GM12878 (cell line): ENCODE data around the gene SESN1. TPM values are rescaled to one million over a fixed set of nuclear protein-coding genes. Genes with fewer than 3 reads are reported as not detected.

Experiments used
- ATAC-seq: fragments of 200-7000 bp; cut with Tn5 transposase; 3 replicates; pipeline ENCODE4 v1.9.1; 2020; ENCODE audit warnings: mild to moderate bottlenecking, moderate library complexity
- BruUV-seq: library from RNA; stranded (reverse); fragments of 400-500 nt; replicated peaks from 2 replicates; lab custom pipeline; 2021; lab: Mats Ljungman, UMichigan
- CTCF ChIA-PET: fragments of 300-600 bp; sonication (Branson Sonifier 250); formaldehyde crosslinking; extraction: SDS; loops from one replicate; lab custom pipeline; 2021; ENCODE audit warnings: inconsistent platforms; lab: Yijun Ruan, JAX
- POLR2A ChIA-PET: fragments of 350-600 bp; formaldehyde crosslinking; extraction: SDS; loops from one replicate; lab custom pipeline; 2021; ENCODE audit warnings: inconsistent platforms; lab: Charles Lee
- RAD21 ChIA-PET: fragments of 300-600 bp; sonication (Branson Sonifier 250); formaldehyde crosslinking; loops from one replicate; lab custom pipeline; 2023; ENCODE audit warnings: antibody characterized with exemption; ENCODE audit not compliant: unreplicated experiment; lab: Charles Lee
- SMC1A ChIA-PET: fragments of 300-600 bp; sonication (Branson Sonifier 250); formaldehyde crosslinking; loops from one replicate; lab custom pipeline; 2023; ENCODE audit not compliant: unreplicated experiment, uncharacterized antibody; lab: Charles Lee
- DNase-seq: peaks from one replicate; pipeline ENCODE4 v3.0.0-alpha.2; 2011; ENCODE audit warnings: low read depth, low spot score
- FAIRE-seq: peaks from 3 replicates; lab custom pipeline; 2011; peaks lifted over from hg19 to GRCh38; lab: Jason Lieb, UNC
- H2AFZ ChIP-seq: 2 replicates; pipeline ENCODE4 v1.6.0; 2011; ENCODE audit warnings: low read depth, low read length, control low read depth; ENCODE audit not compliant: control insufficient read depth
- H3K27ac ChIP-seq: 2 replicates; pipeline ENCODE4 v1.5.1; 2011; ENCODE audit warnings: control low read depth; ENCODE audit not compliant: control insufficient read depth, insufficient read depth
- H3K27me3 ChIP-seq, 2 experiments: replicated peaks in 1 of 2; 2 replicates each; pipeline versions ENCODE4 v1.6.0 to v1.6.1; 2011; ENCODE audit warnings: low read length in 1 of 2; ENCODE audit not compliant: control insufficient read depth in 2 of 2, insufficient read depth in 2 of 2
- H3K36me3 ChIP-seq, 2 experiments: 2 replicates each; pipeline ENCODE4 v1.5.1; 2011; ENCODE audit warnings: low read length in 1 of 2; ENCODE audit not compliant: control insufficient read depth in 2 of 2, insufficient read depth in 2 of 2
- H3K4me1 ChIP-seq: 2 replicates; pipeline ENCODE4 v1.6.1; 2011; ENCODE audit warnings: mild to moderate bottlenecking, low read length, moderate library complexity, mixed read lengths; ENCODE audit not compliant: control insufficient read depth, insufficient read depth
- H3K4me2 ChIP-seq: 2 replicates; pipeline ENCODE4 v1.6.0; 2011; ENCODE audit warnings: control low read depth; ENCODE audit not compliant: control insufficient read depth, insufficient read depth
- H3K4me3 ChIP-seq: fragments of 200-600 bp; sonication (generic); 2 replicates; pipeline ENCODE4 v1.5.1; 2016
- H3K79me2 ChIP-seq: 2 replicates; pipeline ENCODE4 v1.6.0; 2011; ENCODE audit warnings: low read length; ENCODE audit not compliant: control insufficient read depth, insufficient read depth
- H3K9ac ChIP-seq: 2 replicates; pipeline ENCODE4 v1.8.0; 2011; ENCODE audit warnings: low read length, control low read depth, mixed read lengths; ENCODE audit not compliant: control insufficient read depth, insufficient read depth
- H3K9me3 ChIP-seq: replicated peaks from 3 replicates; pipeline ENCODE4 v1.5.1; 2011; ENCODE audit warnings: mild to moderate bottlenecking, low read length; ENCODE audit not compliant: control insufficient read depth, insufficient read depth
- H4K20me1 ChIP-seq: 2 replicates; pipeline ENCODE4 v1.6.0; 2011; ENCODE audit not compliant: control insufficient read depth, insufficient read depth
- GABPA ChIP-seq: IDR thresholded peaks from 2 replicates; pipeline ENCODE4 v1.6.1; 2014; ENCODE audit warnings: antibody characterized with exemption, low read depth, mild to moderate bottlenecking, inconsistent platforms
- HCFC1 ChIP-seq: fragments of 150-350 bp; IDR thresholded peaks from 2 replicates; pipeline ENCODE4 v1.6.1; 2014; ENCODE audit warnings: low read length
- NR2C2 ChIP-seq: IDR thresholded peaks from 2 replicates; pipeline ENCODE4 v1.6.1; 2011; ENCODE audit warnings: borderline replicate concordance, low read depth; ENCODE audit not compliant: control insufficient read depth, insufficient read length
- PAX8 ChIP-seq: fragments of 450-650 bp; IDR thresholded peaks from 2 replicates; pipeline ENCODE4 v1.6.1; 2017; ENCODE audit warnings: mild to moderate bottlenecking, moderate library complexity
- RUNX3 ChIP-seq: IDR thresholded peaks from 2 replicates; pipeline ENCODE4 v1.6.1; 2012; ENCODE audit warnings: low read length, inconsistent platforms
- SUPT20H ChIP-seq: IDR thresholded peaks from 2 replicates; pipeline ENCODE4 v1.6.1; 2011; ENCODE audit warnings: low read depth, mild to moderate bottlenecking, low read length, moderate library complexity, borderline replicate concordance; ENCODE audit not compliant: control insufficient read depth
- WGBS: methylation state at CpG from one replicate; pipeline ENCODE4 v1.1.6; 2016; ENCODE audit warnings: low lambda C conversion rate; ENCODE audit not compliant: insufficient replicate concordance, insufficient coverage; ENCODE audit errors: missing lambda C conversion rate; 5-methylcytosine and 5-hydroxymethylcytosine counted together
- in situ Hi-C: fragments of 300-500 bp; cut with MboI; formaldehyde crosslinking; loops from 9 replicates; pipeline ENCODE4 v1.14.3; 2018; ENCODE audit warnings: mixed read lengths
- intact Hi-C: fragments of 100-400 bp; cut with micrococcal nuclease; formaldehyde crosslinking; loops from one replicate; pipeline ENCODE4 v1.14.2; 2022; ENCODE audit not compliant: unreplicated experiment
- polyA plus RNA-seq, 11 experiments: library from polyadenylated mRNA; depleted of rRNA in 4 of 11; unstranded in 6 of 11; stranded (reverse) in 5 of 11; fragments of >200 nt; fragmentation: Nextera tagmentation in 4 of 11; fragmentation: Illumina TruSeq in 1 of 11; extraction: Ambion mirVana in 4 of 11; extraction: Trizol in 1 of 11; gene quantifications; 1 replicate in 1 of 11; 2 replicates in 10 of 11; pipeline versions ENCODE4 v1.2.1 to v1.2.3, GENCODE V29; 2011 to 2016; ENCODE audit warnings: inconsistent platforms in 2 of 11, missing spikeins in 2 of 11, low read depth in 1 of 11
- total RNA-seq, 4 experiments: library from RNA; depleted of rRNA in 3 of 4; stranded (reverse); fragments of >200 nt in 3 of 4; fragmentation: Illumina TruSeq in 1 of 4; extraction: Trizol in 1 of 4; gene quantifications; 2 replicates each; pipeline versions ENCODE4 v1.2.1 to v1.2.3, GENCODE V29; 2013 to 2021
- TF ChIP-seq, protein P1 (sequence below): fragments of 450-650 bp; IDR thresholded peaks from 2 replicates; pipeline ENCODE4 v1.6.1; 2017; ENCODE audit warnings: mild to moderate bottlenecking, moderate library complexity

SESN1 gene
- total and polyA plus RNA-seq, 10 of the 15 experiments (the other 5 are each of a cell fraction or from before 2014, with no cell fraction given), result 1.3 to 13.0 (median 3.3) TPM

DNA sequence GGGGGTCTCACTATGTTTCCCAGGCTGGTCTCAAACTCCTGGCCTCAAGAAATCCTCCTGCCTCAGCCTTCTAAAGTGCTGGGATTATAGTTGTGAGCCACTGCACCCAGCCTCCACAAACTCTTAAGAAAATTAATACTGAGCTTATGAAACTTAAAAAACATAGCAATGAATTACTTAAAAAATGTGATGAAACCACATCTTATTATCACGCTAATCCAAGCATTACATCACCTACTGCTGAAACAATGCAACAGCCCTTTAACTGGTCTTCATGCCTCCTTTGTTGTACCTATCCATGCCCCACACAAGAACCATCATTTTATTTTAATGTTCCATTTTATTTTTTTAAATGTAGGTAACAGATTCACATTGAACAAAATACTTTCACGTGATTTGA is 24.9 kb downstream of the SESN1 start:
- Histone ChIP-seq H3K4me3 (no peak overlapping the region), H3K79me2 (no peaks in the 10 kb centered on the region), H3K9ac (no peak overlapping the region), H3K36me3 (no peaks in the 10 kb centered on the region), H3K4me2 (no peak overlapping the region), H4K20me1 (no peaks in the 10 kb centered on the region), H3K4me1 (no peaks in the 10 kb centered on the region), H3K27me3 (no peaks in the 10 kb centered on the region; a peak in 1 of 4 replicates), H2AFZ (no peak overlapping the region), H3K27ac (no peak overlapping the region), H3K9me3 (no peaks in the 10 kb centered on the region)
- DNase-seq (no peak), FAIRE-seq (no peak), ATAC-seq (no peak)
- ChIA-PET CTCF (interaction anchor here (1.3 kb wide), 1 partner anchor 528 kb away, joined by 7 read pairs; no protein-coding TSS in a partner anchor), SMC1A (interaction anchor here (0.6 to 1.1 kb wide), 3 partner anchors 14 to 528 kb away, joined by 3 to 4 read pairs (median 3); no protein-coding TSS in a partner anchor), RAD21 (interaction anchor here (0.6 to 1.1 kb wide), 3 partner anchors 47 to 1113 kb away, joined by 3 read pairs; no protein-coding TSS in a partner anchor), POLR2A (interaction anchor here (0.6 to 1.1 kb wide), 3 partner anchors 149 to 498 kb away, joined by 3 to 4 read pairs (median 3); no protein-coding TSS in a partner anchor)
- intact Hi-C loops, result loop anchor here (5.0 kb wide), 1 partner anchor 157 kb away; no protein-coding TSS in a partner anchor
- in situ Hi-C loops, result loop anchor here (5.0 kb wide), 1 partner anchor 522 kb away; no protein-coding TSS in a partner anchor
- no TSS peak for BruUV-seq
- WGBS, result 61% methylated on average over 2 of the region's 2 CpGs
- TF ChIP-seq SUPT20H (no peak), PAX8 (no peak), NR2C2 (no peak), RUNX3 (no peak), HCFC1 (no peak), GABPA (no peak)
- TF ChIP-seq, protein P1, sequence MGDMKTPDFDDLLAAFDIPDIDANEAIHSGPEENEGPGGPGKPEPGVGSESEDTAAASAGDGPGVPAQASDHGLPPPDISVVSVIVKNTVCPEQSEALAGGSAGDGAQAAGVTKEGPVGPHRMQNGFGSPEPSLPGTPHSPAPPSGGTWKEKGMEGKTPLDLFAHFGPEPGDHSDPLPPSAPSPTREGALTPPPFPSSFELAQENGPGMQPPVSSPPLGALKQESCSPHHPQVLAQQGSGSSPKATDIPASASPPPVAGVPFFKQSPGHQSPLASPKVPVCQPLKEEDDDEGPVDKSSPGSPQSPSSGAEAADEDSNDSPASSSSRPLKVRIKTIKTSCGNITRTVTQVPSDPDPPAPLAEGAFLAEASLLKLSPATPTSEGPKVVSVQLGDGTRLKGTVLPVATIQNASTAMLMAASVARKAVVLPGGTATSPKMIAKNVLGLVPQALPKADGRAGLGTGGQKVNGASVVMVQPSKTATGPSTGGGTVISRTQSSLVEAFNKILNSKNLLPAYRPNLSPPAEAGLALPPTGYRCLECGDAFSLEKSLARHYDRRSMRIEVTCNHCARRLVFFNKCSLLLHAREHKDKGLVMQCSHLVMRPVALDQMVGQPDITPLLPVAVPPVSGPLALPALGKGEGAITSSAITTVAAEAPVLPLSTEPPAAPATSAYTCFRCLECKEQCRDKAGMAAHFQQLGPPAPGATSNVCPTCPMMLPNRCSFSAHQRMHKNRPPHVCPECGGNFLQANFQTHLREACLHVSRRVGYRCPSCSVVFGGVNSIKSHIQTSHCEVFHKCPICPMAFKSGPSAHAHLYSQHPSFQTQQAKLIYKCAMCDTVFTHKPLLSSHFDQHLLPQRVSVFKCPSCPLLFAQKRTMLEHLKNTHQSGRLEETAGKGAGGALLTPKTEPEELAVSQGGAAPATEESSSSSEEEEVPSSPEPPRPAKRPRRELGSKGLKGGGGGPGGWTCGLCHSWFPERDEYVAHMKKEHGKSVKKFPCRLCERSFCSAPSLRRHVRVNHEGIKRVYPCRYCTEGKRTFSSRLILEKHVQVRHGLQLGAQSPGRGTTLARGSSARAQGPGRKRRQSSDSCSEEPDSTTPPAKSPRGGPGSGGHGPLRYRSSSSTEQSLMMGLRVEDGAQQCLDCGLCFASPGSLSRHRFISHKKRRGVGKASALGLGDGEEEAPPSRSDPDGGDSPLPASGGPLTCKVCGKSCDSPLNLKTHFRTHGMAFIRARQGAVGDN, result no peak
